Measurements from ENCODE around the gene GAB2. TPM values are rescaled to one million over a fixed set of nuclear protein-coding genes. Genes with fewer than 3 reads are reported as not detected.

Gene GAB2
- total and polyA plus RNA-seq, 10 of the 15 experiments (the other 5 are each of a cell fraction or from before 2014, with no cell fraction given) = 0.69 to 12.6 (median 3.8) TPM

GRCh38 chr11:78350646-78351165 is 66.9 kb downstream of the GAB2 start (continued):
- no peak for TF ChIP-seq GATAD2B (conservative IDR thresholded peaks at IDR 0.05; ENCODE audit: low read depth)
- TF ChIP-seq YBX1 (IDR thresholded peaks at IDR 0.05) = no peak
- TF ChIP-seq PRDM15 (CRISPR knock-in tag; IDR thresholded peaks at IDR 0.05) = no peak
- no peak for TF ChIP-seq ZBTB4 (CRISPR knock-in tag; IDR thresholded peaks at IDR 0.05)
- no peak for TF ChIP-seq TCF12 (IDR thresholded peaks at IDR 0.05; ENCODE audit: low read depth, low read length)
- peak; percentile 84 for TF ChIP-seq EED (IDR thresholded peaks at IDR 0.05; ENCODE audit: low read depth)
- TF ChIP-seq IRF3 (IDR thresholded peaks at IDR 0.05) = no peak
- no peak for TF ChIP-seq ZNF384 (IDR thresholded peaks at IDR 0.05; ENCODE audit: borderline replicate concordance, low read depth, low read length)
- TF ChIP-seq MEF2A (IDR thresholded peaks at IDR 0.05; ENCODE audit: insufficient read depth, low read depth, low read length) = no peak
- TF ChIP-seq HCFC1 (IDR thresholded peaks at IDR 0.05; ENCODE audit: low read length) = no peak
- TF ChIP-seq POLR2AphosphoS2 (IDR thresholded peaks at IDR 0.05; ENCODE audit: low read depth, low read length) = no peak
